ENCODE results near the gene IFI30. TPM values are rescaled to one million over a fixed set of nuclear protein-coding genes. Genes with fewer than 3 reads are reported as not detected.

IFI30 gene
- total and polyA plus RNA-seq, 2 donors, result 148 to 237 TPM

DNA sequence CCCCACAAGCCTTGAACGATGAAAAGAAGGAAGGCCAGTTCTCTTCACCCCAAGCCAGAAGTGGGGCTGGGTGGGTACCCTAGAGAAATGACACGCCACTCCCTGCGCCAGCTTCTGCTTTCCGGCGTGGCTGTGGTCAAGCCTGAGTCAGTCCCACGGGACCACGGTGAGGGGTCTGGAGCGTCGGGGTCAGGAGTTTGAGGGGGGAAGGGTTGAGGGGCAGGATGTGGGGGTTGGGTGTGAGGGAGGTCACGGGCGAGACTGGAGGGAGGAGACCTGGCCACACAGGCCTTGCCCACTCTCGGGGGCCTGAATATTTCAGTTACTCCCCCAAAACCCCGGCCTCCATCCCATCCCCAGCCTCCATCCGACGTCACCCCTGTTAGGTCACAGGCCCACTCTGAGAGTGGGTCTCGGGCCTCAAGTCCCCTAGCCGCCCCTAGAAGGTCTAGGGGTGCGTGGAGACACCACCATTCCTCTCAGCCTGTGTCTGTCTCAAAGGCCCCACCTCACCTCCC is 500 bp upstream of the IFI30 start:
- H3K27ac ChIP-seq (ENCODE audit: low read depth in 1 of 2, low read length in 1 of 2), result peak overlapping the region; percentile 36 to 55
- H3K4me3 ChIP-seq (ENCODE audit: low read length in 2 of 2), result peak overlapping the region in 1 of 2 donors; percentile 51
- H3K36me3 ChIP-seq (ENCODE audit: control insufficient read depth in 2 of 2, insufficient read depth in 2 of 2, low read length in 1 of 2), result peaks cover 14 to 16% of the 10 kb centered on the region in 2 donors
- peaks cover 2 to 37% of the 10 kb centered on the region in 2 donors for H3K27me3 ChIP-seq (ENCODE audit: control insufficient read depth in 2 of 2, insufficient read depth in 1 of 2, low read length in 1 of 2)
- no peaks in the 10 kb centered on the region for H3K9me3 ChIP-seq (ENCODE audit: control insufficient read depth in 2 of 2, insufficient read depth in 1 of 2, low read length in 1 of 2)
- H3K4me1 ChIP-seq (ENCODE audit: control insufficient read depth in 2 of 2, insufficient read depth in 2 of 2, low read length in 2 of 2), result peaks cover 5 to 20% of the 10 kb centered on the region in 2 donors
- no peak for DNase-seq (ENCODE audit: low read depth in 6 of 9, low spot score in 9 of 9)
- 46% methylated on average over 18 of the region's 18 CpGs for WGBS

DNA sequence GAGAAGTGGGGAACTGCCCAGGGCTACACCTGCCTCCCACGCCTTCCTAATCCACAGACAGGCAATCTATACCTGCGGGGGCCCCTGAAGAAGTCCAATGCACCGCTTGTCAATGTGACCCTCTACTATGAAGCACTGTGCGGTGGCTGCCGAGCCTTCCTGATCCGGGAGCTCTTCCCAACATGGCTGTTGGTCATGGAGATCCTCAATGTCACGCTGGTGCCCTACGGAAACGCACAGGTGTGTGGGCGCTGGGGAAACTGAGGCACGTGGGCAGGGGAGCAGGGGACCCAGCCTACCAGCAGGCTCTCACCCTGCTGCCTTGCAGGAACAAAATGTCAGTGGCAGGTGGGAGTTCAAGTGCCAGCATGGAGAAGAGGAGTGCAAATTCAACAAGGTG is 1.4 kb downstream of the IFI30 start:
- Histone ChIP-seq H3K27ac (ENCODE audit: low read depth in 1 of 2, low read length in 1 of 2) (no peak overlapping the region), H3K36me3 (ENCODE audit: control insufficient read depth in 2 of 2, insufficient read depth in 2 of 2, low read length in 1 of 2) (peaks cover 0 to 4% of the 10 kb centered on the region in 2 donors), H3K9me3 (ENCODE audit: control insufficient read depth in 2 of 2, insufficient read depth in 1 of 2, low read length in 1 of 2) (no peaks in the 10 kb centered on the region), H3K27me3 (ENCODE audit: control insufficient read depth in 2 of 2, insufficient read depth in 1 of 2, low read length in 1 of 2) (peaks cover 2 to 37% of the 10 kb centered on the region in 2 donors), H3K4me3 (ENCODE audit: low read length in 2 of 2) (peak overlapping the region in 1 of 2 donors; percentile 51), H3K4me1 (ENCODE audit: control insufficient read depth in 2 of 2, insufficient read depth in 2 of 2, low read length in 2 of 2) (peaks cover 5 to 20% of the 10 kb centered on the region in 2 donors)
- WGBS, result 93% methylated on average over 11 of the region's 11 CpGs
- no peak for DNase-seq (ENCODE audit: low read depth in 6 of 9, low spot score in 9 of 9)

DNA sequence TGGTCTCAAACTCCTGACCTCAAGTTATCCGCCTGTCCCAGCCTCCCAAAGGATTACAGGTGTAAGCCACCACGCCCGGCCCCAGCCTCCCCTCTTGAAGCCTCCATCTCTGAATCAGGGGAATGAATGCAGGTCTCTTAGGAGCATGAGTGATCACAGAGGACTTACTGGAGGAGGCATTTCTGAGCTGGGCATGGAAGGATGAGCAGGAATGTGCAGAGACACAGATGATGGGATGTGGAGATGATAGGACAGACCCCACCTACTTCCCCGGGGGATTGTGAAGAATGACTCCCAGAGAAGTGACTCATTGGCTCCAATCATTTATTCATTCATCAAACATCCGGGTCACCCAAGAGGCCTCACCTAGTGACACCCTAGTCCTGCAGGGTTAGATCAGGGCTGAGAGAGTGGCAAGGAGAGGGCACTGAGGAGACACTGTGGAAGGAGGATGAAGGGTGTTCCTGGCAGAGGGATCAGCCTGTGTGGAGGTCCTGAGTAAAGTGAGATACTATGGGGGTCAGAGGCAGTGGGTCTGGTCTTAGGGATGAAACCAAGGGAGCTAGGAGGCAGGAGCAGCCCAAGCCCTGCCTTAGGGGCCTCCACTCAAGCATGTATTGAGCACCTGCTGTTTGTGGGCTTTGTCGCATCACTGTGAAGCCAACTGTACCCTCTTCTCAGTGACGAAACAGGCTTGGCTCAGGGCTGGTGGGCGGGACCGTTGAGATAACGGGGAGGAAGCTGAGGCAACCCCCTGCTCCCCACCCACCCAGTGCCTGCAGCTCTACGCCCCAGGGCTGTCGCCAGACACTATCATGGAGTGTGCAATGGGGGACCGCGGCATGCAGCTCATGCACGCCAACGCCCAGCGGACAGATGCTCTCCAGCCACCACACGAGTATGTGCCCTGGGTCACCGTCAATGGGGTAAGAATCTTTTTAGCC is 3.0 kb downstream of the IFI30 start:
- H3K4me3 ChIP-seq (ENCODE audit: low read length in 2 of 2), result no peak overlapping the region
- peaks cover 2 to 40% of the 10 kb centered on the region in 2 donors for H3K27me3 ChIP-seq (ENCODE audit: control insufficient read depth in 2 of 2, insufficient read depth in 1 of 2, low read length in 1 of 2)
- H3K27ac ChIP-seq (ENCODE audit: low read depth in 1 of 2, low read length in 1 of 2), result no peak overlapping the region
- H3K9me3 ChIP-seq (ENCODE audit: control insufficient read depth in 2 of 2, insufficient read depth in 1 of 2, low read length in 1 of 2), result no peaks in the 10 kb centered on the region
- WGBS, result 97% methylated on average over 19 of the region's 19 CpGs
- H3K4me1 ChIP-seq (ENCODE audit: control insufficient read depth in 2 of 2, insufficient read depth in 2 of 2, low read length in 2 of 2), result peaks cover 5 to 17% of the 10 kb centered on the region in 2 donors
- no peaks in the 10 kb centered on the region for H3K36me3 ChIP-seq (ENCODE audit: control insufficient read depth in 2 of 2, insufficient read depth in 2 of 2, low read length in 1 of 2)
- no peak for DNase-seq (ENCODE audit: low read depth in 6 of 9, low spot score in 9 of 9)

DNA sequence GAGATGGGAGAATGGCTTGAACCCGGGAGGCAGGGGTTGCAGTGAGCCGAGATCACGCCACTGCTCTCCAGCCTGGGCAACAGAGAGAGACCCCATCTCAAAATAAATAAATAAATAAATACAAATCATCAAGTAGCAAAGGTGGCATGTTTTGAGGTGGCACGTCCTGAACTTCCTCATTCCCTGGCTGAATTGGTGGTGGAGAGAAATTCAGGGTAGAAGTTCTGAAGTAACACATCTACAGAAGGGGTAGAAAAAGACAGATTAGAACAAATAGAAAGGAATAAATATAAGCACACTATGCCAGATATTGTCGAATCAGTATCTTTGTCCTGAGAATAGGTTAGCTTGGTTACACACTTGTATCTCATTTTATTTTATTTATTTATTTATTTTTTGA is 6.3 kb downstream of the IFI30 start:
- Histone ChIP-seq H3K4me3 (ENCODE audit: low read length in 2 of 2) (no peak overlapping the region), H3K4me1 (ENCODE audit: control insufficient read depth in 2 of 2, insufficient read depth in 2 of 2, low read length in 2 of 2) (no peaks in the 10 kb centered on the region), H3K9me3 (ENCODE audit: control insufficient read depth in 2 of 2, insufficient read depth in 1 of 2, low read length in 1 of 2) (no peaks in the 10 kb centered on the region), H3K27me3 (ENCODE audit: control insufficient read depth in 2 of 2, insufficient read depth in 1 of 2, low read length in 1 of 2) (peaks cover 0 to 15% of the 10 kb centered on the region in 2 donors), H3K36me3 (ENCODE audit: control insufficient read depth in 2 of 2, insufficient read depth in 2 of 2, low read length in 1 of 2) (no peaks in the 10 kb centered on the region), H3K27ac (ENCODE audit: low read depth in 1 of 2, low read length in 1 of 2) (no peak overlapping the region)
- DNase-seq (ENCODE audit: low read depth in 6 of 9, low spot score in 9 of 9), result no peak
- 76% methylated on average over 5 of the region's 5 CpGs for WGBS

DNA sequence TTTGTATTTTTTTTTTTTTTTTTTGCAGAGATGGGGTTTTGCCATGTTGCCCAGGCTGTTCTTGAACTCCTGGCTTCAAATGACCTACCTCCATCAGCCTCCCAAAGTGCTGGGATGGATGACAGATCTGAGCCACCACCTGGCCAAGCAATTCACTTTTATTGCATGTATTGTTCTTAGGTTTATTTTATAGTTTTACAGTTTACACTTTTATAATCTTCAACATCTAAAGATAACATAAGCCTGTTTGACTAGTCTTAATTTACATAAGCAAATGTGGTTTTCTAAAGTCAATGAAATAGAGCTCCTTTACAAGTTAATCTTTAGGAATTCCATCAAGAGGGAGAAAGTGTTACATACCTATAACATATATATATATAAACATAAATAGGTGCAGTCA is 9.9 kb downstream of the IFI30 start:
- DNase-seq (ENCODE audit: low read depth in 6 of 9, low spot score in 9 of 9), result no peak
- peaks cover 0 to 3% of the 10 kb centered on the region in 2 donors for H3K27me3 ChIP-seq (ENCODE audit: control insufficient read depth in 2 of 2, insufficient read depth in 1 of 2, low read length in 1 of 2)
- no peak overlapping the region for H3K4me3 ChIP-seq (ENCODE audit: low read length in 2 of 2)
- no peaks in the 10 kb centered on the region for H3K9me3 ChIP-seq (ENCODE audit: control insufficient read depth in 2 of 2, insufficient read depth in 1 of 2, low read length in 1 of 2)
- no peaks in the 10 kb centered on the region for H3K36me3 ChIP-seq (ENCODE audit: control insufficient read depth in 2 of 2, insufficient read depth in 2 of 2, low read length in 1 of 2)
- H3K4me1 ChIP-seq (ENCODE audit: control insufficient read depth in 2 of 2, insufficient read depth in 2 of 2, low read length in 2 of 2), result no peaks in the 10 kb centered on the region
- no peak overlapping the region for H3K27ac ChIP-seq (ENCODE audit: low read depth in 1 of 2, low read length in 1 of 2)

DNA sequence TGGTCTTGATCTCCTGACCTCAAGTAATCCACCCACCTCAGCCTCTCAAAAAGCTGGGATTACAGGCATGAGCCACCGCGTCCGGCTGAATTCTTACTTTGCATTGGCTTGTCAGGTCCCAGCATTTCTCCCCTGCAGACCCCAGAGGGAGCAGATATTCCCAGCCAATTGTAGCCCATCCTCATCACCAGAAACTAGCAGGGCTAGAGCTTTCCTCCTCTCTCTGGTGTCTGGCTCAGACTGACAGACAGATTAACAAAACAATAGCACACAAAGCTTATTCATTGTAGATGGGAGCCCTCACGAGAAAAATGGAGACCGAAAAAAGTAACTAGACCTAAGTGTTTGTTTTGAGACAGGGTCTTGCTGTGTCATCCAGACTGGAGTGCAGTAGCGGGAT is 11.9 kb downstream of the IFI30 start:
- no peak for DNase-seq (ENCODE audit: low read depth in 6 of 9, low spot score in 9 of 9)
- peaks cover 0 to 3% of the 10 kb centered on the region in 2 donors for H3K27me3 ChIP-seq (ENCODE audit: control insufficient read depth in 2 of 2, insufficient read depth in 1 of 2, low read length in 1 of 2)
- 93% methylated on average over 6 of the region's 6 CpGs for WGBS
- H3K9me3 ChIP-seq (ENCODE audit: control insufficient read depth in 2 of 2, insufficient read depth in 1 of 2, low read length in 1 of 2), result no peaks in the 10 kb centered on the region
- H3K4me3 ChIP-seq (ENCODE audit: low read length in 2 of 2), result no peak overlapping the region
- H3K36me3 ChIP-seq (ENCODE audit: control insufficient read depth in 2 of 2, insufficient read depth in 2 of 2, low read length in 1 of 2), result no peaks in the 10 kb centered on the region
- H3K27ac ChIP-seq (ENCODE audit: low read depth in 1 of 2, low read length in 1 of 2), result no peak overlapping the region
- H3K4me1 ChIP-seq (ENCODE audit: control insufficient read depth in 2 of 2, insufficient read depth in 2 of 2, low read length in 2 of 2), result no peaks in the 10 kb centered on the region

DNA sequence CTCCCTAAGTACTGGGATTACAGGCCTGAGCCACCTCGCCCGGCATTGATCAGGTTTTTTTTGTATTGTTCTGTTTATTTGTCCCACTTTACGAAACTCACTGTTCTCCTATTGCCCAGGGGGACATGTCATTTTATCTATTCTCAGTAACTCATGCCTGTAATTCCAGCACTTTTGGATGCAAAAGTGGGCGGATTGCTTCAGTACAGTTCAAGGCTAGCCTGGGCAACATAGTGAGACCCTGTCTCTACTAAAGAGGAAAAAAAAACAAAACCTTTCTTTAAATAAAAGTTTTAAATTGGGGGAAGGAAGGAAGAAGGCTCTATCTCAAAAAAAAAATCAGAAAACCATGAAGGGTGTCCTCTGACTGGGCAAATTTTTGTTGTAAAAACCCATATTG is 16.7 kb downstream of the IFI30 start:
- WGBS, result 98% methylated on average over 4 of the region's 4 CpGs
- no peak for DNase-seq (ENCODE audit: low read depth in 6 of 9, low spot score in 9 of 9)
- H3K27me3 ChIP-seq (ENCODE audit: control insufficient read depth in 2 of 2, insufficient read depth in 1 of 2, low read length in 1 of 2), result no peaks in the 10 kb centered on the region
- no peaks in the 10 kb centered on the region for H3K36me3 ChIP-seq (ENCODE audit: control insufficient read depth in 2 of 2, insufficient read depth in 2 of 2, low read length in 1 of 2)
- H3K9me3 ChIP-seq (ENCODE audit: control insufficient read depth in 2 of 2, insufficient read depth in 1 of 2, low read length in 1 of 2), result peaks cover 0 to 5% of the 10 kb centered on the region in 2 donors
- H3K4me1 ChIP-seq (ENCODE audit: control insufficient read depth in 2 of 2, insufficient read depth in 2 of 2, low read length in 2 of 2), result peaks cover 12 to 27% of the 10 kb centered on the region in 2 donors
- no peak overlapping the region for H3K27ac ChIP-seq (ENCODE audit: low read depth in 1 of 2, low read length in 1 of 2)
- no peak overlapping the region for H3K4me3 ChIP-seq (ENCODE audit: low read length in 2 of 2)

DNA sequence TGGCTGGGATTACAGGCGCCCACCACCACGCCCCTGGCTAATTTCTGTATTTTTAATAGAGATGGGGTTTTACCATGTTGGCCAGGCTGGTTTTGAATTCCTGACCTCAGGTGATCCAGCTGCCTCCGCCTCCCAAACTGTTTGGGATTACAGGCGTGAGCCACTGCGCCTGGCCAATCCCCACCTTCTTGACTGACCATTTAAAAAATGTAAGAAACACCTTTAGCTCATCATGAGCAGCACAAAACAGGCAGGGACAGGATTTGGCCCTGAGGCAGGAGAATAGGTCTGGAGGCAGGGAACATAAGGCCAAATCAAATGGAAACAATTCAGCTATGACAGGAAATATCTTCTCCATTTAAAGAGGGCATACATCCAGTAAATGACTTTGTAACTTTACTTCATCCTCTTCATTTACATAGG is 18.0 kb downstream of the IFI30 start:
- Histone ChIP-seq H3K9me3 (ENCODE audit: control insufficient read depth in 2 of 2, insufficient read depth in 1 of 2, low read length in 1 of 2) (peaks cover 0 to 5% of the 10 kb centered on the region in 2 donors), H3K36me3 (ENCODE audit: control insufficient read depth in 2 of 2, insufficient read depth in 2 of 2, low read length in 1 of 2) (peaks cover 7 to 8% of the 10 kb centered on the region in 2 donors), H3K27me3 (ENCODE audit: control insufficient read depth in 2 of 2, insufficient read depth in 1 of 2, low read length in 1 of 2) (no peaks in the 10 kb centered on the region), H3K4me1 (ENCODE audit: control insufficient read depth in 2 of 2, insufficient read depth in 2 of 2, low read length in 2 of 2) (peaks cover 12 to 27% of the 10 kb centered on the region in 2 donors), H3K27ac (ENCODE audit: low read depth in 1 of 2, low read length in 1 of 2) (peak overlapping the region; percentile 62 to 84), H3K4me3 (ENCODE audit: low read length in 2 of 2) (no peak overlapping the region)
- 87% methylated on average over 5 of the region's 5 CpGs for WGBS
- no peak for DNase-seq (ENCODE audit: low read depth in 6 of 9, low spot score in 9 of 9)

DNA sequence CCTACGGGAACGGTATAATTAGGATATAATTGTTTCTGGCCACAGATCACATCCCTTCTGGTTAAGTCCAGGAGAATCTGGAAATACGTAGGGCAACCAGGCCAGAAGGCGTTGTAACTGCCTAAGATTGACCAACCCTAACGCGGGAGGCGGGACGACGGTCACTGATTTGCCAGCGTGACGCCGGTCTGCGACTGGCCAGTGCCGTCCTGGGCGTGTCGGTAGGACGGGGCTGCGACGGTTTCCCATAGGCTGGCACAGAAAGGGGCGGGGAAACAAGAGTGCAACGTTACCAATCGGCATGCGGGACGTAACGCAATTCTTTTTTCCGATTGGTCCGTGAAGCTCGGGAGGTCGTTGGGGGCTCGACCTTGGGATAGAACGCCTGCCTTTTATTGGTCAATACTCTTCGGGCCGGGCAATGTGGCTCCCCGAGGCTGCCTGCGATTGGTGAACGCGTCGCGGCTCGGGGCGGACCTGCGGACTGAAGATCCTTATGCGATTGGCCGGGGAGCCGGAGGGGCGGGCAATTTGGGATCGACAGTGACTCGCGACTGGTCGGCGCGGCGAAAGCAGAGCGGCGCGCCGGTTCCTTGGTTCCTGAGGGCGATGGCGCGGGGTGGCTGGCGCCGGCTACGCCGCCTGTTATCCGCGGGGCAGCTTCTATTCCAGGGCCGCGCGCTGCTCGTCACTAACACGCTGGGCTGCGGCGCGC is 19.2 kb downstream of the IFI30 start, which contains the start of gene MPV17L2:
Gene MPV17L2 (plus strand): TSS at position 546 of the 715 bp plus-strand sequence. CDS start 64 bp downstream, at position 610.
- peak within 1 kb of the TSS; percentile 75 to 81 for H3K4me3 ChIP-seq (ENCODE audit: low read length in 2 of 2)
- no peaks in the 10 kb centered on the region for H3K27me3 ChIP-seq (ENCODE audit: control insufficient read depth in 2 of 2, insufficient read depth in 1 of 2, low read length in 1 of 2)
- DNase-seq (ENCODE audit: low read depth in 6 of 9, low spot score in 9 of 9), result peak; percentile 92 to 99 (median 98)
- peaks cover 0 to 5% of the 10 kb centered on the region in 2 donors for H3K9me3 ChIP-seq (ENCODE audit: control insufficient read depth in 2 of 2, insufficient read depth in 1 of 2, low read length in 1 of 2)
- peaks cover 12 to 27% of the 10 kb centered on the region in 2 donors for H3K4me1 ChIP-seq (ENCODE audit: control insufficient read depth in 2 of 2, insufficient read depth in 2 of 2, low read length in 2 of 2)
- peaks cover 9 to 13% of the 10 kb centered on the region in 2 donors for H3K36me3 ChIP-seq (ENCODE audit: control insufficient read depth in 2 of 2, insufficient read depth in 2 of 2, low read length in 1 of 2)
- H3K27ac ChIP-seq (ENCODE audit: low read depth in 1 of 2, low read length in 1 of 2), result peak within 1 kb of the TSS; percentile 84 to 89
- WGBS, result under 1% methylated on average over 74 of the region's 74 CpGs

All from thymus (tissue), 11 donors.